ENCODE measurements around the gene PPP1R14D.
A peak's percentile ranks its signal among the peaks of the same experiment; 100 is the strongest.

Gene PPP1R14D, protein sequence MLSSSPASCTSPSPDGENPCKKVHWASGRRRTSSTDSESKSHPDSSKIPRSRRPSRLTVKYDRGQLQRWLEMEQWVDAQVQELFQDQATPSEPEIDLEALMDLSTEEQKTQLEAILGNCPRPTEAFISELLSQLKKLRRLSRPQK

DNA sequence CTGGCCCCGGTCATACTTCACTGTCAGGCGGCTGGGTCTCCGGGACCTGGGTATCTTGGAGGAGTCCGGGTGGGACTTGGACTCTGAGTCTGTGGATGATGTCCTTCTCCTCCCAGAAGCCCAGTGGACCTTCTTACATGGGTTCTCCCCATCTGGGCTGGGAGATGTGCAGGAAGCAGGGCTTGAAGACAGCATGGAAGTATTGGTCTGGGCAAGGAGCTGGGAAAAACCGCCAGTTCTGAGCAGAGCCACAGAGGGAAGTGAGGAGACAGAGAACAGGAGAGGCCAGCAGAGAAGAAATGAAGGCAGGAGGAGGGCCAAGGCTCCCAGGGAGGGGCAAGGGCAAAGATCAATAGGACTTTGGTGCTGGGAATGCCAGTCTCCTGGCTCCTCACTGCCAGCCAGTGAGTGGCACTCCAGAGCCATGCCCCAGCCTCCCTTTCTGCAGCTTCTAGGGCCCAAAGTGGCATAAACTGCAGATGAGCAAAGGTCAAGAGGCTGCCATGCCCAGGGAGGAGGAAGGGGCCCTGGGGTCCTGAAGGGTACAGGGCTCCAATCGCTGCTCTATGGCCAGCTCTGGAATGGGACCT is at the start of gene PPP1R14D:
PPP1R14D (minus strand) TSS at position 262 of the 590 bp plus-strand sequence; CDS start at position 195, 67 bp downstream.
- peak; percentile 73 for DNase-seq

DNA sequence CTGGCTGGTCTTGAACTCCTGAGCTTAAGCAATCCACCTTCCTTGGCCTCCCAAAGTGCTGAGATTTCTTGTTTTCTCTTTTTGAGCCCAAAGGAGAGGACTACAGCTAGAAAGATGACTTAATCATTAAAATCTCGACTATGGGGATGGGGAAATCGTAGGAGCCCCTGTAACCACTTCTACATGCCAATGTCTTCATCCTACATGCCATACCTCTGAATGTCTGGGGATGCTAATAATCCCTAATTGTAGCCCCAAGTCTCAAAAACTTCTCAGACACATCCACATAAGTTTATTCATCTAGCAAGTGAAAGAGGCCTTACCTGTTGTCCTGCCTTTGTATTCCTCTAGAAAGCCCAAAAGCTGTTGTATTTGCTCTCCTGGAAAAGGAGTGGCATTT is 49.2 kb upstream of the PPP1R14D start:
- DNase-seq = no peak

DNA sequence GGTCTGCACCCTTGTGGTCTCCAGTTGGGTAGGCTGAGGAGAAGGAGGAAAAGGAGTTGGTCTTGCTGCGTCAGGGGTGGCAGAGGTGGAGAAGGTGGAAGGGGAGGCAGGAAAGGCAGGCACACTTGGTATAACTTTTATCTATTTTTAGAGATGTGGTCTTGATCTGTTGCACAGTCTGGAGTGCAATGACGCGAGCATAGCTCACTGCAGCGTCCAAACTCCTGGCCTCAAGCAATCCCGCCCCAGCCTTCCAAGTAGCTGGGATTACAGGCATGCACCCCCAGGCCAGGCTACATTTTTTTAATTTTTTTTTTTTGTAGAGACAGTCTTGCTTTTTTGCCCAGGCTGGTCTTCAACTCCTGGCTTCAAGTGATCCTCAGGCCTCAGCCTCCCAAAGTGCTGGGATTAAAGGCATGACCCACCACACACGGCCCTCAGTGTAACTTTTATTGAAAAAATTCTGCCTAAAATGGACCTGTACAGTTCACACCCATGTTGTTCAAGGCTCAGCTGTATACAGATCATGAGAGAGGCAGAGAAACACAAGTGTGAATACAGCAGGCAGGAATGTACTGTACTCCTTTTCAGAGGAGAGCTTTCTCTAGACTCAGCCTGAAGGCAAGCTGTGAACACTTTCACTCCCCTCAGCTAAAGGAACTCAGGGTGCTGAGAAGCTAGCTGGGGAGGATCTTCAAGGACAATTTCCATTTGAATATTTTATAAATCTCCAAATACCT is 47.7 kb upstream of the PPP1R14D start:
- DNase-seq = no peak

GRCh38 chr15:40873694-40874561 is 45.4 kb upstream of the PPP1R14D start, which contains the start of gene RHOV:
TSS of gene RHOV (minus strand) at chr15:40874234. CDS start at chr15:40874139, 95 bp downstream.
- DNase-seq = peak; percentile 90

- DNase-seq = no peak
These were observed 44.5 kb upstream of the PPP1R14D start for GRCh38 chr15:40872791-40873693.

DNA sequence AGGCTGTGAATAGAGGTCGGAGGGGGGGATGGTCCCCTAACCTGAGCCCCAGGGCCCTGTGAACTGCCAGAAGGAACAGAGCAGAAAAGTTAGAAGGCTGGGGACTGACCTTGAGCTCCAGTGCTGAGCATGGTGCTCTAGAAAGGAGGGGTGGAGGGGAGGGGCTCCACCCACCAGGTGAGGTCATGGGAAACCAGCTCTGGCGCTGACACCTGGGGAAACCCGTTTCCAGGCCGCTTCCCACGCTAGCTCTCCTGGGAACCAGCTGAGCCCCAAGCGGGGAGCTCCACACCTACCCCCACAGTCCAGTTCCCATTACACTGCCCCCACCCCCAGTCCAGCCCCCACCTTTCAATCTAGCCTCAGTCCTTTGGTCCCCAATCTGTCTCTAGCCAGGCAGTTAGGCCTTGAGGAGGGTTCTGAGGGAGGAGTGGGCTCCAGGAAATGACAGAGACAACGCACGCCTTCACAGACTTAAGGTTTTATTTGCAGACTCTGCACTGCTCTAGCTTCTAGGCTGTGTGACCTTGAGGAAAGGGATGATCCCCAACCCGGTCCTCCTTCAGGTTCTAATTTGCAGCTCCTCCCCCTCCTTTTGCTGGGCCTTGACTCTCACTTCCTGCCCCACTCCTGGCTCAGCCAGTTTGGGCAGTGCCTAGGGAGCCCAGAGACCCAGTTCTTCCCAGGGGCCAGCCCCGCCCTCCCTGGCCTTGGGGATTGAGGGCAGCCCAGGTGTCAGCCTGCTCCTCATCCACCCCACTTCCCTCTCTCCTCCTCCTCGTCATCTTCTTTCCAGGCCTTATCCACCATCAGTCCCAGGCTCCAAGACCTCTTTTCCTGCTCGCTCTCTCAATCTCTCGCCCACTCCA is 43.5 kb upstream of the PPP1R14D start:
- peak; percentile 77 for DNase-seq

DNA sequence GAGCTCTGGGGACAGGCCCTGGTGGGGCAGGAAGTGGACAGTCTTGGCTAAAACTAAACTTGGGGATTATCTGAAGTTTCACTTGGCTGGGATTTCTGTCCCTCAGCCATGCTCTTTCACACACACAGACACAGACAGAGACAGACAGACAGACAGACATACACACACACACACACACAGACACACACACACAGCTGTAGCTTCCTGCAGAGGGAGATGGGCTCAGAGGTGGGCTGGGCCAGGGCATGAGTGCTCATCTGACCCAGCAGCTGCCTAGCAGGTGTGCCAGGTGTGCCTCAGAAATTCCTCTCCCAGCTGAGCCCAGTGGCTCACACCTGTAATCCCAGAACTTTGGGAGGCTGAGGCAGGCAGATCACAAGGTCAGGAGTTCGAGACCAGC is 42.2 kb upstream of the PPP1R14D start:
- DNase-seq = peak; percentile 74

- DNase-seq = no peak
These were observed 41.2 kb upstream of the PPP1R14D start for GRCh38 chr15:40869686-40870085.

- DNase-seq = no peak
These were observed 38.7 kb upstream of the PPP1R14D start for GRCh38 chr15:40867199-40867598.

- DNase-seq = no peak
These were observed 35.3 kb upstream of the PPP1R14D start for GRCh38 chr15:40863660-40864270.

- DNase-seq = peak; percentile 17
These were observed 32.6 kb upstream of the PPP1R14D start for GRCh38 chr15:40861147-40861546.

DNA sequence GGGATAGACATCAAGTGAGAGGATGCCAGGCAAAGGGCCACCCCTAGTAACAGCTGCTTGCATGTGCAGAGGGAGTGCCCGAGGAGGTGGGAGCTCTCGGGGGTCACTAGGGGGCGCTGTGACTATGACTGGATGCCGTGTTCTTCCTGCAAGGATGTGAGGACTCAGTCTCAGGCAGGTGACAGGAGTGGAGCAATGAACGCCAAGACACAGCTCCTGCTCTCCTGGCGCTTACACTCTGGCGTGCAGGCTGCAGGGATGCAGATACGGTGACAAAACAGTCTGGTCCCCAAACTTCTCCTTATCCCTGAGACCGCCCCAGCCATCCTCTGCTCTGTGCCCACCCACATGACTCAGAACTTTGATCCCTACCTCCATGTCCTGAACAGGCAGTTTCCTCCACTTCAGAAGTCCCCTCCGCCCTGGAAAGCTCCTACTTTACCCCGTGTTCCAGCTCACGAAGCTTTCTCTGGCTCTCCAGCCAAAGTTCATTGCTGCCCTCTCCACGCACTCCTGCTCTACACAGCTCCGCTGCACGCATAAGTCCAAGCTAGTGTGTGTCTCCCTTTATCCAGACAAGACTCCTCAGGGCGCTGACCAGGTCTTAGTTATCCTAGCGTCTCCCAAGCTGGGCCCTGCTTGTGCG is 30.8 kb upstream of the PPP1R14D start:
- DNase-seq = peak; percentile 88

DNA sequence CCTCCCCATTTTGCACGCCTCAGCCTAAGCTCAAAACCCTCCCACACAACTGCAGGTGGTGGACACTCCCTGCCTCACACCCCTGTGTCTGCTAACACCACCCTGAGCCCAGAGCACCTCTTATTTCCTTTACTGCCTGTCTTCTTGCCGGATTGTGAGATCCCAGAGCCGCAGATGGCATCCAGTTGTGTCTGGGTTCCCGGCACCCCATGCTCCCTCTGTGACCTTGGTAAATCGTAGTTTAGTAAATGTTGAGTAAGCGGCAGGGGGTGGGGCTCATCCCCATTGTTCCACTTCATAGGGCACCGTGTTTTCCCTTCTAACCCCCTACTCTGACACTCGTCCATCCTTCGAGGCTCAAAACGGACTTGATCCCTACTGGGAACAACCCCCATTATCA is 30.2 kb upstream of the PPP1R14D start:
- no peak for DNase-seq

DNA sequence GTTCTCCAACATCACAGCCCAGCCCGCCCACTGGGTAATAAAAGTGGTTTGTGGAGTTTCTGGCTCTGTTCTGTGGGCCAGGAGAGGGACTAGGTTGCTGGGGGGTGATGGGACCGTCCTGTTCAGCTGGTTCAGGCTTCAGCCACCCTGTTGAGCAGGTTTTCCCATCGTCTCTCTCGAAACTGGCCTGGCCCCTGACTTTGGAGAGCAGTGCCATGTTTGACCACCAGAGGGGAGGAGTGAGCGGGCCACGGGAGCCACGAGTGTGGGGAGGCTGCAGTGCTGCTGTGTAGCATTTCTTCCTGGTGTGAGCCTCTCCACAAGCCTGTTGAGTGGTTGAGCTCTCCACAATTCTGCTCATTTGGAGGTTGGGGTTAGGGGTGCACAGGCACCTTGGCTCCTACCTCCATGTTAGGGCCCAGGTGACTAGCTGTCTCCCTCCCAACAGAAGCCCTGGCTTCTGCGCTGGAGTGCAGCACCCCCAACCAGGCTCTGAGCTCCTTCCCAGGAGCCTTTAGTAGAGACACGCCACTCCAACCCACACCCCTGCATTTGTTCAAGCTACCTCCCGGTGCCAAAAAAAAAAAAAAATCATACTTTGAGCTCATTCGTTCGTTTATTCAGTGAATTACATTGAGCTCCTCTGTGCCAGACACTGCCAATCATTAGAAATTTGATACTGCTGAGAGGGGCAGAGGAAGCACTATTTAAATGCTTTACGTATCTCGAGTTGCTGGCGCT is 29.3 kb upstream of the PPP1R14D start:
- peak; percentile 90 for DNase-seq

- no peak for DNase-seq
These were observed 28.2 kb upstream of the PPP1R14D start for GRCh38 chr15:40856746-40857145.

DNA sequence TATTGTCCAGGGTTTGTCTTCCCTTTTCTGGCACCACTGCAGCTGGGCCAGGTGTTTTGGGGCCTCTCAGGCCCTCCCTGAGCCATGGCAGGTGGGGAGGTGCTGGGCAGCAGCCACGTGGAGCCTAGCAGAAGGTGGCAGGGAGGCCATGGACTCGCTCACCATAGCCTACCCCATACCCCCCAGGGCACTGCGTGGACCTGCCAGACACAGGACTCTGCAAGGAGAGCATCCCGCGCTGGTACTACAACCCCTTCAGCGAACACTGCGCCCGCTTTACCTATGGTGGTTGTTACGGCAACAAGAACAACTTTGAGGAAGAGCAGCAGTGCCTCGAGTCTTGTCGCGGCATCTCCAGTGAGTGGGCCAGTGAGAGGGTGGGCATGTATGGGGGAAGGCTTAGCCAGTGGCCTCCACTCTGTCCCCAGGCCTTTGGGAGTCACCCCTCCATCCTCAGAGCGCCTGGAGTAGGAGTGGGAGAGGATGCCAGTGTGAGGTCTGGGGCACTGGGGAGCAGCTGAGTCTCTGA is 27.3 kb upstream of the PPP1R14D start:
- peak; percentile 46 for DNase-seq

- DNase-seq = no peak
These were observed 25.7 kb upstream of the PPP1R14D start for GRCh38 chr15:40854161-40854560.

- no peak for DNase-seq
These were observed 24.9 kb upstream of the PPP1R14D start for GRCh38 chr15:40853241-40853890.

DNA sequence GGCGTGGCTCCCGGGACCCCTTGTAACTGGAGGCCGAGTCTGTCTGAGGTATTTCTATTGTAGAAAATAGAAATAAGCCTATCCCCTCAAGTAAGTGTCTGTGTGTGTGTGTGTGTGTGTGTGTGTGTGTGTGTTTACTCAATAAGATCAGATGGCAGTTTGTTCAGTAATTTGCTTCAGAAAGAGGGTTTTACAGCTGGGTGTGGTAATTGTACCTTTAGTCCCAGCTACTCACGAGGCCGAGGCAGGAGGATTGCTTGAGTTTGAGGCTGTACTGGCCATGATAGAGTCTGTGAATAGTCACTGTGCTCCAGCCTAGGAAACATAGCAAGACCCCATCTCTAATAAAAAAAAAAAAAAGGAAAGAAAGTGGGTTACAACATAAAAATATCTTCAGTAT is 24.0 kb upstream of the PPP1R14D start:
- peak; percentile 57 for DNase-seq

Data from DMS53 (cell line).